ENCODE results near the gene TCF7L2.
"Not testable (repeated sequence)": the region's sequence is repeated elsewhere in the genome, so short reads cannot be mapped to it uniquely, and the experiment has no call there.

TCF7L2 gene

GRCh38 chr10:113103131-113103840, 153.2 kb downstream of the TCF7L2 start:
- no peak for DNase-seq

- DNase-seq, result no peak
Measured at GRCh38 chr10:113104047-113104446, 154.0 kb downstream of the TCF7L2 start.

- DNase-seq, result no peak
Measured at GRCh38 chr10:113108194-113108835, 158.3 kb downstream of the TCF7L2 start.

GRCh38 chr10:113108948-113109347, 158.9 kb downstream of the TCF7L2 start:
- no peak for DNase-seq

DNA sequence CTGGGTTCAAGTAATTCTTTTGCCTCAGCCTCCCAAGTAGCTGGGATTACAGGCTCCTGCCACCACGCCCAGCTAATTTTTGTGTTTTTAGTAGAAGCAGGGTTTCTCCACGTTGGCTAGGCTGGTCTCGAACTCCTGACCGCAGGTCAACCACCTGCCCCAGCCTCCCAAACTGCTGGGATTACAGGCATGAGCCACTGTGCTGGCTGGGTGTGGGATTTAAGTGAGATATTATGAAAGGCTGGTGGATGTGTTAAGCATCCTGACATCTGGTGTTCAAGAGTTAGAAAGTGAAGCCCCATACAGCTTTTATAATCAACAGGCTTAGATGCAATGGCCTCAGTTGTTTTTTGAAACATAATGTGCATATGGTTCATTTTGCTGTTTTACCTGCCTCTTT, 159.4 kb downstream of the TCF7L2 start:
- DNase-seq, result not testable (repeated sequence)

DNA sequence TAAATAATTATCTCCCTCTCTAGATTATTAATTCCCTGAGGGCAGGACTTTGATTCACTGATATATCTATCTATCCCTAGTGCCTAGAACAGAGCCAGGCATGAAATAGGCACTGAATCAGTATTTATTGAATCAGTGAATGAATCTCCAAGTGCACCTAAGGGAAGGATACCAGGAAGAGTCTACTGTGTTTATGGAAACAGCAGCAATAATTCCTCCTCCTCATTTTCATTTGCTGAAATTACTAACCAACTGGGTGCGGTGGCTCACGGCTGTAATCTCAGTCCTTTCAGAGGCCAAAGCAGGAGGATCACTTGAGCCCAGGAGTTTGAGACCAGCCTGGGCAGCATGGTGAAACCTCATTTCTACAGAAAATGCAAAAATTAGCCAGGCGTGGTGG, 161.2 kb downstream of the TCF7L2 start:
- no peak for DNase-seq

DNA sequence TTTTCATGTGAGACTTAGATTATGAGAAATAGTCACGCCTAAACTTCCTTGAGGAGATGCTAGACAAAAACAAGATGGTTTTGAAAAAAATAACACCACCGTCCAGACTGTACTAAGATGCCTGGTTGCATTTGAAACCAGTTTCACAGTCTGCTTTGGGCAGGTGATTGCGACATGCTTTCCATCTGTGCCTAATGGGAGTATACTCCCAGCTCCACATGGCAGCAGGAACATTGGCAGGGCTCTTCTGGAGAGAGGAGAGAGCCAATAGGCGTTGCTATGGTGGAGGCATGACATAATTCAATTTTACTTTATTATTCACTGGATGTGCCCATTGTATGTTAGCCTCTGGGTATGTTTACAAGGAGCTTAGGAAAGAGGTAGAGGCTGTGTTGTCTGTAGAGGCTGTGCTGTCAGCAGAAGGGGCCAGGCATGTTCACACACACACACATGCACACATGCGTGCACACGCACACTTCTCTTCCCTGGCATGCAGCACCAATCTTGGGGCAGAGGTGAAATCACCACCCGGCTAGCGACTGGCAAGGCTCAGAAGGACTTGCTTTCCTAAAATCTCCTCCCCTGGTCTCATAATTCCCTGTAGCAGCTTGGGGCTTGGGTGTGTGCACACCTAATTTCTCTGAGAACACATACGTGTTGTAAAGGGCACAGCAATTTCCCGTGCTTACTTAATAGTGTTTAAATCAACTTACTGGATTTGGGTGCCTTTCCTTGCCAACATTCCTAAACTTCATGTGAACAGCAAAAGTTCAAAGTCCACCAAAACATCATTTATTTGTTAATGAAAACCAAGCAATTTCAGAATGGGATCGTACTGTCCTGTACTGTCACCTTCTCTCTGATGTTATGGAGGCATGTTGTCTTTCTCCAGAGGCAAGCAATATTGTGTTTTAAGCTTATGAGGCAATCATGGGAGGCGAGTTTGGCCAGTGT, 162.1 kb downstream of the TCF7L2 start:
- DNase-seq, result no peak

DNA sequence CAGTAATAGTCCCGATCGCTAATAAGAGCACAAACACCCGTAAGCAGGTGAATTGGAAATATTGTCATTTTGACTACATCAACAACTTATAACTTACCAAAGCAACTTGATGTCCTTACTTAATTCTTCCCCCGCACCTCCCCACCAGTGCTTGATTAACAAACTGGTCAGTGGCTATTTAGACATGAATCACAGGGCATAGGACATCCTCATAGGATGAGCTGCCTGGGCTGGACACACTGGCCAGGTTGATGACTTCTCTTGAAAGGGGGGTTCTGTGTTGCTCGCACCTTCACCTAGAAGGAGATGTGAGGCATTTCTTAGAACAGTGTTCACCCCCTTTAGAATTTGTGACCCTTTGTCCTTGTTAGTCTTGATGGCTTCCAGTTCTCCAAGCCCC, 163.2 kb downstream of the TCF7L2 start:
- DNase-seq, result no peak

GRCh38 chr10:113113918-113114317, 163.9 kb downstream of the TCF7L2 start:
- no peak for DNase-seq

DNA sequence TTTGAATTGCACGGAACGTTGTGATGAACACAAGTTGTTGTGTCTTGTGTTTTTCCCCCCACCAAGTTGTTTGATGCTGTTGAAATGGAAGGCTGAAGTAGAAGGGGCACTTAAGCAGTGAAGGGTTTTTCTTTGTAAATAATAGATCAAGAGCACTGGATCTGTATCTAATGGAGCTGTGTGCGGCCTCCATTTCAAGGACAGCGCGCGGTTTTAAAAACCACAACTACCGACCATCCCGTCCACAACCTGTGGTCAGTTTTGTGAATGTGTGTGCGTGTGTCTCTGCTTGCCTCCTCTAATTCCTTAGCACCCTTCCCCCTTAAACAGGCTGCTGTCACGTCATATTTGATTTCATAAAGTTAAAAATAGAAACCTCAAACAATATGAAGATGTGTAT, 165.5 kb downstream of the TCF7L2 start:
- DNase-seq, result no peak

GRCh38 chr10:113118882-113119281, 168.8 kb downstream of the TCF7L2 start:
- DNase-seq, result no peak

GRCh38 chr10:113119801-113120200, 169.8 kb downstream of the TCF7L2 start:
- DNase-seq, result no peak

- no peak for DNase-seq
Measured at GRCh38 chr10:113121153-113121552, 171.1 kb downstream of the TCF7L2 start.

DNA sequence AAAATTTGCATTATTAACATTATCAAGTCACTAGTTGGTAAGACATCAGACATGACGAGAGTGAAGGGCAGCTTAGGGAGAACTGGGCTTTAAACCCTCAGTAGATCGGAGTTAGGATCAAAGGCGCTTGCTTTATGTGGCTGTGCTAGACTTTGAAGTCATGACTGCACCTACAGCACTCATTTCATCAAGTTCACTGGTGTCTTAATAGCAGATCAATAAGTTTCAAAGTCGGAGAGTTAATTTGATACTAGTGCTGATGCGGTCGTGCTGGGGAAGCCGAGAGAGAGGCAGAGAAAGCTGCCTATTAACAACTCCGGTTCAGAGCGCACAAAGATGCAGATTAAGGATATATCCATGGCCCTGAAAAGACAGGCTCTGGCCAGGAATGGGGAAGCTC, 172.9 kb downstream of the TCF7L2 start:
- no peak for DNase-seq

DNA sequence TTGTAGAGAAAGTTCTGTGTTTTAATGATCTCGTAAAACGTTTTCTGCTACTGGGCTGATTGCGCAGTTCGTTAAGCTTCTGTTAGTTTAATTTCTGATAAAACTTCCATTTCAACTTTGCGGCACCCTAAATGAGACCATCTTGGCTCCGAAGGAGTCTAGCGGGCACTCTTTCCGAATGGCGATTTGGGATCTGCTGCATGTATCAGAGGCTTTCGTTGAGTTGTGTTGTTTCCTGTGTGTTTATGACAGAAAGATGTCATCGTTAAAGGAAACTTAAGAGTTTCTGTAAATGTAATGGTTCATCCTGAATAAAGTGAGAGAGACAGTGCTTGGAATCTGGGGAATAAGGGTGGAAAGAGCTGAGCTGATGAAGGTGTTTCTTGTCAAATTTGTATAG, 174.7 kb downstream of the TCF7L2 start:
- DNase-seq, result no peak

DNA sequence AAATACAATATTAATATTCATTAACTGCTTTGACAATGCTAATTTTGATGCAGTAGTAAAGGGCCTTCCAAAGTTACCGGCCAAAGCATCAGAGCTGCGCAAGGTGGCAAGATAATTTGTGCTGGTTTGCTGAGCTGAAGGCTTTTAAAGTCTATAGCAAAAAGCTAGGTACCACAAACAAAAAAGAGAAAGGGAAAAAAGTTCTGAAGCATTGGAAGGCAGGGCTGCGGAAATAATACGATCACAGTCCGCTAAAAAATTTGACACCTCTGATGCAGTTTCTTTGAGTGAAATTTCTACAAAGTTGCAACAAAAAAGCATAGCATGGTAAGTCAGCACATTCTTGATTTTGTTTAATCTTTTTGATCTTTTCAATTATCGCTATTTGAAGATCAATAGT, 175.6 kb downstream of the TCF7L2 start:
- no peak for DNase-seq

GRCh38 chr10:113126229-113127201, 176.5 kb downstream of the TCF7L2 start:
- DNase-seq, result no peak

DNA sequence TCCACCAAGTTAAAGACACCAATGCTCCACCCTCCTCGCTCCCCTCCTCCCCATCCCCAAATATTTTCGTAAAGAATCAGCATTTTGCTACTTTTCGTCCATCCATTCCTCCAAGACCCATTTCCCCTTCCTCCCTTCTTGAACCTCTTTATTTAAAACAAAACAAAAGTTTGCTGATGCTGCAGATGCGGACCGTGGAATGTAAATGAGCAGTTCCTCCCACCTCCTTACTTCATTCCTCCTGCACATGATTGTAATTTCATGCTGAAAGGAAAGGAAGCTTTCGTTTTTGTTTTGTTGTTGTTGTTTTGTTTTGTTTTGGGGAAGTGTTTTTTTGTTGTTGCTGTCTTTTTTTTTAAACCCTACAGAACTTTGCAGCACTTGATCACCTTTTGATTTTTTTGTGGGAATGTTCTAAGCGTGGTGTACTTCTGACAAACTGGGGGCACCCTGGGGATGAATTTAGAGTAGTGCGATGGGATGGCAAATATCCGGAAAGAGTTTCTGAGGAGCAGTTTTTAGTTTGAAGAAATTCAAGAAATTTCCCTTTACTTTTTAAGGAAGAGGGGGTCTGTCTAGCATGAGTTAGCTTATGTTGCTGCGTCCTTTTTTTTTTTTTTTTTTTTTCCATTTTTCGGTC, 177.3 kb downstream of the TCF7L2 start:
- DNase-seq, result no peak

GRCh38 chr10:113127901-113128283, 177.8 kb downstream of the TCF7L2 start:
- no peak for DNase-seq

- no peak for DNase-seq
Measured at GRCh38 chr10:113128450-113129070, 178.5 kb downstream of the TCF7L2 start.

DNA sequence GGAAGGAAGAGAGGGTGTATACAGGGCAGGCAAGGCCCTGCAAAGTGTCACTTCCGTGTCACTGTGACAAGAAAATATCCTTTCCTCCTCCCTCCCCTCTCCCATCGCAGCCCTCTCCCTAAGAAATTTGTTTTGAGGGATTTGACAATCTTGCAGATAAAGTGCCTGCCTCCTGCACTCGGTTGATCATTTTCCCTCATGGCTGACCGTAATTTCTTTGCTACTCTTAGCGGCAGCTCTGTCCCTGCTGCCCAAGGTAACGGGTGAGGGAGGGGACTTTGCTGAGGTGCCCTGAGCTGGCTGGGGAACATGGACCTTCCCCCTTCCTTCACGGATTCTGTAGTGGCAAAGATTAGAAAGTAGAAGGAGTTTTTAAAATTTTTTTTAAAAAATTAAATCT, 179.1 kb downstream of the TCF7L2 start:
- DNase-seq, result no peak

All from NCI-H1048 (cell line).